ENCODE measurements around the gene COL4A3.

GRCh38 chr2:227267410-227268115, 103.1 kb downstream of the COL4A3 start:
- TF ChIP-seq CTCF (IDR thresholded peaks at IDR 0.05) (no peak), POLR2A (IDR thresholded peaks at IDR 0.05) (no peak)
